Measurements from ENCODE around the gene ARHGAP31.
"Not testable (repeated sequence)": the region's sequence is repeated elsewhere in the genome, so short reads cannot be mapped to it uniquely, and the experiment has no call there.

ARHGAP31 gene

DNA sequence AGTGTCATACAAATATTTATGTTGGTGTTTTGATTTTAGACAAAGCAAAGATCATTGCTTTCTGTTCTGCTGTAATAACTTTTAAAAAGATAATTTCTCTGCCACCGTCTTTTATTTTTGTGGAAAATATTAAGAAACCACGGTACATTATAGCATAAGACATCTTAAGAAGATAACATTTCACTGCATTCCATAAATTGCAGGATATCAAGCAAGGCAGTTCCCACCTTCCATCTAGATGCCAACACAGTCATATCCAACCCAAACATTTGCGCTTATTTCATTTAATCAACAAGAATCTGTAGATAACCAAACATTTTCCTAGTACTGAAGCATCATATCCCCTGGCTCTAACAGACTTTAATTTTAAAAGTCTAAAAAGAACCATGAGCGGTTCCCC lies 25.1 kb downstream of the ARHGAP31 start:
- no peaks in the 10 kb centered on the region for H3K79me2 ChIP-seq (ENCODE audit: control insufficient read depth, low read length)
- peaks cover 21% of the 10 kb centered on the region for H3K4me1 ChIP-seq (ENCODE audit: control insufficient read depth, low read length)
- H3K27ac ChIP-seq (ENCODE audit: low read depth, low read length): no peak overlapping the region
- H3K9me3 ChIP-seq (ENCODE audit: control insufficient read depth, insufficient read depth, low read length): no peaks in the 10 kb centered on the region
- no peak overlapping the region for H3K4me3 ChIP-seq (ENCODE audit: low read length)
- H3K36me3 ChIP-seq (ENCODE audit: control insufficient read depth, low read length): no peaks in the 10 kb centered on the region
- no peaks in the 10 kb centered on the region for H4K20me1 ChIP-seq (ENCODE audit: control insufficient read depth, insufficient read depth, low read depth, low read length)
- H3K27me3 ChIP-seq (ENCODE audit: control insufficient read depth, low read length): peaks cover 5% of the 10 kb centered on the region
- no peak for TF ChIP-seq EZH2phosphoT487 (IDR thresholded peaks at IDR 0.05; ENCODE audit: borderline replicate concordance, low read length)
- TF ChIP-seq, protein P1, sequence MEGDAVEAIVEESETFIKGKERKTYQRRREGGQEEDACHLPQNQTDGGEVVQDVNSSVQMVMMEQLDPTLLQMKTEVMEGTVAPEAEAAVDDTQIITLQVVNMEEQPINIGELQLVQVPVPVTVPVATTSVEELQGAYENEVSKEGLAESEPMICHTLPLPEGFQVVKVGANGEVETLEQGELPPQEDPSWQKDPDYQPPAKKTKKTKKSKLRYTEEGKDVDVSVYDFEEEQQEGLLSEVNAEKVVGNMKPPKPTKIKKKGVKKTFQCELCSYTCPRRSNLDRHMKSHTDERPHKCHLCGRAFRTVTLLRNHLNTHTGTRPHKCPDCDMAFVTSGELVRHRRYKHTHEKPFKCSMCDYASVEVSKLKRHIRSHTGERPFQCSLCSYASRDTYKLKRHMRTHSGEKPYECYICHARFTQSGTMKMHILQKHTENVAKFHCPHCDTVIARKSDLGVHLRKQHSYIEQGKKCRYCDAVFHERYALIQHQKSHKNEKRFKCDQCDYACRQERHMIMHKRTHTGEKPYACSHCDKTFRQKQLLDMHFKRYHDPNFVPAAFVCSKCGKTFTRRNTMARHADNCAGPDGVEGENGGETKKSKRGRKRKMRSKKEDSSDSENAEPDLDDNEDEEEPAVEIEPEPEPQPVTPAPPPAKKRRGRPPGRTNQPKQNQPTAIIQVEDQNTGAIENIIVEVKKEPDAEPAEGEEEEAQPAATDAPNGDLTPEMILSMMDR (IDR thresholded peaks at IDR 0.05; ENCODE audit: low read depth, low read length, poor library complexity, severe bottlenecking): no peak
- H3F3A ChIP-seq (ENCODE audit: control insufficient read depth, insufficient read depth): no peaks in the 10 kb centered on the region
- H3K9me2 ChIP-seq (replicated peaks; ENCODE audit: control insufficient read depth, low read length): no peaks in the 10 kb centered on the region
- H3K4me2 ChIP-seq (ENCODE audit: low read length): no peak overlapping the region

GRCh38 chr3:119320785-119321184 lies 26.6 kb downstream of the ARHGAP31 start:
- peaks cover 21% of the 10 kb centered on the region for H3K4me1 ChIP-seq (ENCODE audit: control insufficient read depth, low read length)
- not testable (repeated sequence) for H3K36me3 ChIP-seq (ENCODE audit: control insufficient read depth, low read length); H3K27ac ChIP-seq (ENCODE audit: low read depth, low read length); H3K9me3 ChIP-seq (ENCODE audit: control insufficient read depth, insufficient read depth, low read length); H3K9me2 ChIP-seq (replicated peaks; ENCODE audit: control insufficient read depth, low read length); H3F3A ChIP-seq (ENCODE audit: control insufficient read depth, insufficient read depth); H3K27me3 ChIP-seq (ENCODE audit: control insufficient read depth, low read length); H3K4me2 ChIP-seq (ENCODE audit: low read length); H3K79me2 ChIP-seq (ENCODE audit: control insufficient read depth, low read length); H3K4me3 ChIP-seq (ENCODE audit: low read length); H4K20me1 ChIP-seq (ENCODE audit: control insufficient read depth, insufficient read depth, low read depth, low read length)

GRCh38 chr3:119322021-119322834 lies 28.0 kb downstream of the ARHGAP31 start:
- Histone ChIP-seq H3K9me2 (replicated peaks; ENCODE audit: control insufficient read depth, low read length) (no peaks in the 10 kb centered on the region), H3K9me3 (ENCODE audit: control insufficient read depth, insufficient read depth, low read length) (no peaks in the 10 kb centered on the region), H3K27ac (ENCODE audit: low read depth, low read length) (peak overlapping the region; percentile 49), H3K27me3 (ENCODE audit: control insufficient read depth, low read length) (peaks cover 5% of the 10 kb centered on the region; the same call in 1 of the 2 replicates), H3F3A (ENCODE audit: control insufficient read depth, insufficient read depth) (no peaks in the 10 kb centered on the region), H4K20me1 (ENCODE audit: control insufficient read depth, insufficient read depth, low read depth, low read length) (no peaks in the 10 kb centered on the region), H3K36me3 (ENCODE audit: control insufficient read depth, low read length) (no peaks in the 10 kb centered on the region), H3K4me1 (ENCODE audit: control insufficient read depth, low read length) (peaks cover 21% of the 10 kb centered on the region), H3K4me3 (ENCODE audit: low read length) (peak overlapping the region; percentile 75), H3K4me2 (ENCODE audit: low read length) (peak overlapping the region; percentile 87), H3K79me2 (ENCODE audit: control insufficient read depth, low read length) (no peaks in the 10 kb centered on the region)
- TF ChIP-seq, protein P1 (IDR thresholded peaks at IDR 0.05; ENCODE audit: low read depth, low read length, poor library complexity, severe bottlenecking): no peak
- TF ChIP-seq EZH2phosphoT487 (IDR thresholded peaks at IDR 0.05; ENCODE audit: borderline replicate concordance, low read length): no peak
